Measurements from ENCODE around the gene DCLK2.
"Not testable (repeated sequence)": the region's sequence is repeated elsewhere in the genome, so short reads cannot be mapped to it uniquely, and the experiment has no call there.

The DCLK2 gene

GRCh38 chr4:150156543-150156942 lies 78.3 kb downstream of the DCLK2 start:
- TF ChIP-seq BHLHE40 (IDR thresholded peaks at IDR 0.05; ENCODE audit: borderline replicate concordance), result no peak
- no peak for TF ChIP-seq FOXM1 (IDR thresholded peaks at IDR 0.05; ENCODE audit: borderline replicate concordance)
- no peak for TF ChIP-seq ARNT (IDR thresholded peaks at IDR 0.05)
- TF ChIP-seq ZNF384 (IDR thresholded peaks at IDR 0.05), result no peak
- no peak for DNase-seq (ENCODE audit: extremely low spot score)
- ChIA-PET CTCF (interaction anchor here (1.3 kb wide), 1 partner anchor 24 kb away, joined by 4 read pairs; no protein-coding TSS in a partner anchor), POLR2A (no interaction called here)

DNA sequence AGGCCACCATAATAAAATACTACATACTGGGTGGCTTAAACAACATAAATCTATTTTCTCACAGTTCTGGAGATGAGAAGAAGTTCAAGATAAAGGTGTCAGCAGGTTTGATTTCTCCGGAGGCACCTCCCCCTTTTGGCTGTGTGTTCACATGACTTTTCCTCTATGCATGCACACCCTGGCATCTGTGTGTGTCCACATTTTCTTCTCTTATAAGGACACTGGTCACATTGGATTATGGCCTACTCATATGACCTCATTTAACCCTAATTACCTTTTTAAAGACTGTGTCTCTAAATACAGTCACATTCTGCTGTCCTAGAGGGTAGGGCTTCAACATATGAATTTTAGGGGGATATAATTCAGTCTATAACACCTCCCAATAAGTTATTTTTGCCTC lies 79.8 kb downstream of the DCLK2 start:
- TF ChIP-seq ARNT (IDR thresholded peaks at IDR 0.05) (no peak), L3MBTL2 (conservative IDR thresholded peaks at IDR 0.05) (no peak), FOXA1 (IDR thresholded peaks at IDR 0.05) (no peak), PKNOX1 (IDR thresholded peaks at IDR 0.05) (no peak), BHLHE40 (IDR thresholded peaks at IDR 0.05; ENCODE audit: borderline replicate concordance) (no peak), CTBP1 (IDR thresholded peaks at IDR 0.05; ENCODE audit: borderline replicate concordance) (no peak), TARDBP (IDR thresholded peaks at IDR 0.05) (no peak), SP1 (IDR thresholded peaks at IDR 0.05) (no peak), LEF1 (IDR thresholded peaks at IDR 0.05; ENCODE audit: borderline replicate concordance) (no peak), NFRKB (IDR thresholded peaks at IDR 0.05) (no peak), FOXK2 (IDR thresholded peaks at IDR 0.05) (no peak), HDGF (IDR thresholded peaks at IDR 0.05; ENCODE audit: borderline replicate concordance) (no peak), ZNF384 (IDR thresholded peaks at IDR 0.05) (no peak), ELF4 (IDR thresholded peaks at IDR 0.05) (no peak), FOXM1 (IDR thresholded peaks at IDR 0.05; ENCODE audit: borderline replicate concordance) (no peak), SUZ12 (IDR thresholded peaks at IDR 0.05) (no peak)
- ChIA-PET POLR2A (no interaction called here), CTCF (no interaction called here)
- no peak for DNase-seq (ENCODE audit: extremely low spot score)

DNA sequence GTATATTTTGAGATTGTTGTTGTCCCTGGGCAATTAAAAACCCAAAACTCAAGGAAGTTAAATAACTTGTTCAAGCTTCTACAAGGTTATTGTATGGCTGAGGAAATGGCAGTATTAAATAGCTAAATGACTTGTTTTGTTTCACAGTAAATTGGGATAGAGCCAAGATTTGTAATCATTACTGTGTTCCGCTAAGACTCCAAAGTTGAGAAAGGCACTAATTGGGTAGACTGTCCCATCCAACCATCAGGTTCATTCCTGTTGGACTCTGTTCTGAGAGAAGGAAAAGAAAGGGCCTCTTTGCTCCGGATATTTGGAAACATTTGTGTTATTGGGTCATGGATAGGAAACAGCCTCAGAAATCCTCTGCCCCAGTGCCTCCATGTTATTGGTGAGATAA lies 82.2 kb downstream of the DCLK2 start:
- ChIA-PET POLR2A (no interaction called here), CTCF (no interaction called here)
- no peak for DNase-seq (ENCODE audit: extremely low spot score)
- no peak for TF ChIP-seq SUZ12 (IDR thresholded peaks at IDR 0.05)
- TF ChIP-seq FOXA1 (IDR thresholded peaks at IDR 0.05), result no peak

- DNase-seq (ENCODE audit: extremely low spot score), result no peak
- TF ChIP-seq L3MBTL2 (conservative IDR thresholded peaks at IDR 0.05) (no peak), ZNF384 (IDR thresholded peaks at IDR 0.05) (no peak), TARDBP (IDR thresholded peaks at IDR 0.05) (no peak), NFRKB (IDR thresholded peaks at IDR 0.05) (no peak), HDGF (IDR thresholded peaks at IDR 0.05; ENCODE audit: borderline replicate concordance) (no peak), FOXM1 (IDR thresholded peaks at IDR 0.05; ENCODE audit: borderline replicate concordance) (no peak), PKNOX1 (IDR thresholded peaks at IDR 0.05) (no peak)
- CTCF ChIA-PET, result no interaction called here
- POLR2A ChIA-PET, result no interaction called here
Measured at GRCh38 chr4:150161109-150161508, 82.9 kb downstream of the DCLK2 start.

DNA sequence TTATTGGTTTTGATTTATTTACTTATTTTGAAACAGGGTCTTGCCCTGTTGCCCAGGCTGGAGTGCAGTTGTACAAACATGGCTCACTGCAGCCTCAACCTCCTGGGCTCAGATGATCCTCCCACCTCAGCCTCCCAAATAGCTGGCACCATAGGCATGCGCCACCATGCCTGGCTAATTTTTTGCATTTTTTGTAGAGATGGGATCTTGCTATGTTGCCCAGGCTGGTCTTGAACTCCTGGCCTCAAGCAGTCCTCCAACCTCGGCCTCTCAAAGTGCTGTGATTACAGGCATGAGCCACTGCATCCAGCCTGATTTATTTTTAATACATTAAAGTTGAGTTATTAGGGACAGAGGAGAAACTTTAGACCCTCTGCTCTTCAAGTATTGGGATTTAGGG lies 83.8 kb downstream of the DCLK2 start:
- CTCF ChIA-PET; POLR2A ChIA-PET; DNase-seq (ENCODE audit: extremely low spot score): not testable (repeated sequence)

DNA sequence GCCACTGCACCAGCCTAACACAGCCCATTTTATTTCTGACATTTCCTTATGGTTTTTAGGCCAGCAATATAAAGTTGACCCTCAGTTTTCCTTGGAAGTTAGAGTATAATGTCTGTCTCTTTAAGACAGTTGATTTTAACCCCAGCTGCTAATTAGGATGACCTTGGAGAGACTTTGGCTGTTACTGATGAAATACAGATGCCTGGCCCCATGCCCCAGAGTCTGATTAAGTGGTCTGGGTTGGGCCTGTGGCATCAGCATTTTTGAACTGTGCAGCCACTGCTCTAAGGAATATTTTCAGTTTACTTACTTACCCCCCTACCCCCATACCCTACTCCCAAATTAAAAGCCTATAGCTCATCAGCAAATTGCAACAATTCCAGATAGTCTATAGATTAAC lies 85.8 kb downstream of the DCLK2 start:
- POLR2A ChIA-PET, result no interaction called here
- TF ChIP-seq ZNF384 (IDR thresholded peaks at IDR 0.05) (no peak), PKNOX1 (IDR thresholded peaks at IDR 0.05) (no peak), FOXA1 (IDR thresholded peaks at IDR 0.05) (no peak), L3MBTL2 (conservative IDR thresholded peaks at IDR 0.05) (no peak), CTBP1 (IDR thresholded peaks at IDR 0.05; ENCODE audit: borderline replicate concordance) (no peak), TARDBP (IDR thresholded peaks at IDR 0.05) (no peak)
- no peak for DNase-seq (ENCODE audit: extremely low spot score)
- CTCF ChIA-PET, result no interaction called here

DNA sequence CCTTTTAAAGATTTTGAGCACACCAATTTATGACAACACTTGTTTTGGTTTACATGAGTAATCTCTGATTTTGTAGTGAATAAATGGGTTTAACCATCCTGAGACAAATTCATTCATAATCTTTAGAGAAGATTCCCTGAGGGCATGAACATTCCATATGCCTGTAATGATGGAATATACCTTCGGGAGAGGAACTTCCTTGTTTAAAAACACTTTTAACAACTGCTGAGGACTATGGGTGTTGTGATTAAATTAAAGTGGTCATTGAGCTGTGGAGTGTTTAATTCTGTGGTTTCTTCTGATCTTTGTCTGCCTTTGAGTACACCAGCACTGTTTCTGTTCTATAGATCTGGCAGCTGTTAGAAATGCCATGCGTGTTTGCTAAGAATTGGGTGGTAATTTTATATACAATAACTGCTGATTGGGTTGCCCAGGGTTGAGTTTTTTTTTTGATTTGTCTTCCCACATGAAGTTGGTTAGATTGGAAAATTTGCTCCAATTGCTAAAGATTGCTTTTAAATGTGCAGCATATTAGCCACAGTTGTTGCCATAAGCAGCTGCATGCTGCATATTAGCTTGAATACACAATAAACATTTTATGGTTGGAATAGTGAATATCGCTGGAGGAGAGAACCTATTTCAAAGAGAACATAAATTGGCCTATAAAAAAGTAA lies 86.8 kb downstream of the DCLK2 start:
- ChIA-PET CTCF (no interaction called here), POLR2A (no interaction called here)
- no peak for TF ChIP-seq LEF1 (IDR thresholded peaks at IDR 0.05; ENCODE audit: borderline replicate concordance)
- TF ChIP-seq FOXM1 (IDR thresholded peaks at IDR 0.05; ENCODE audit: borderline replicate concordance), result no peak
- TF ChIP-seq FOXK2 (IDR thresholded peaks at IDR 0.05), result no peak
- TF ChIP-seq ARNT (IDR thresholded peaks at IDR 0.05), result no peak
- no peak for TF ChIP-seq HDGF (IDR thresholded peaks at IDR 0.05; ENCODE audit: borderline replicate concordance)
- no peak for TF ChIP-seq CTBP1 (IDR thresholded peaks at IDR 0.05; ENCODE audit: borderline replicate concordance)
- TF ChIP-seq SUZ12 (IDR thresholded peaks at IDR 0.05), result no peak
- TF ChIP-seq SP1 (IDR thresholded peaks at IDR 0.05), result no peak
- no peak for TF ChIP-seq NFRKB (IDR thresholded peaks at IDR 0.05)
- TF ChIP-seq ELF4 (IDR thresholded peaks at IDR 0.05), result no peak
- no peak for TF ChIP-seq TARDBP (IDR thresholded peaks at IDR 0.05)
- DNase-seq (ENCODE audit: extremely low spot score), result no peak

Measured in HEK293T (cell line).